B cell (primary cell): Measurements from ENCODE around the gene LMTK3. TPM values are rescaled to one million over a fixed set of nuclear protein-coding genes. Genes with fewer than 3 reads are reported as not detected.
A peak's percentile ranks its signal among the peaks of the same experiment; 100 is the strongest.

ENCODE experiments used
- ATAC-seq: fragments of 200-7000 bp; cut with Tn5 transposase; one replicate; pipeline ENCODE4 v1.10.0; 2021; ENCODE audit warnings: low read depth, mild to moderate bottlenecking, moderate number of reproducible peaks, moderate library complexity
- CTCF ChIA-PET: fragments of 350-600 bp; sonication (Branson Sonifier 250); formaldehyde crosslinking; loops from one replicate; lab custom pipeline; 2021; ENCODE audit warnings: antibody characterized with exemption, inconsistent platforms; lab: Charles Lee
- POLR2A ChIA-PET: fragments of 350-600 bp; sonication (Branson Sonifier 250); formaldehyde crosslinking; loops from one replicate; lab custom pipeline; 2021; ENCODE audit warnings: antibody characterized with exemption; lab: Charles Lee
- DNase-seq: peaks from one replicate; pipeline ENCODE4 v3.0.0; 2013
- H2AFZ ChIP-seq: 2 replicates; pipeline ENCODE4 v1.6.1; 2012; ENCODE audit warnings: mild to moderate bottlenecking, low read depth, low read length; ENCODE audit not compliant: insufficient read depth, poor library complexity, severe bottlenecking
- H3K27ac ChIP-seq, 2 donors: 1 replicate in 1 of 2; 2 replicates in 1 of 2; pipeline ENCODE4 v1.5.1; 2012 to 2013; ENCODE audit warnings: low read length in 2 of 2, mild to moderate bottlenecking in 2 of 2, moderate library complexity in 1 of 2
- H3K27me3 ChIP-seq, 4 experiments: fragments of 200-600 bp in 1 of 4; sonication (generic) in 1 of 4; replicated peaks in 1 of 4; 1 replicate in 2 of 4; 2 replicates in 2 of 4; pipeline versions ENCODE4 v1.6.1 to v1.7.0; 2013 to 2016; ENCODE audit warnings: low read length in 3 of 4, mild to moderate bottlenecking in 2 of 4, mixed read lengths in 1 of 4, moderate library complexity in 1 of 4; ENCODE audit not compliant: insufficient read depth in 4 of 4, control insufficient read depth in 3 of 4; ENCODE audit errors: control extremely low read depth in 1 of 4
- H3K36me3 ChIP-seq, 2 experiments: replicated peaks in 1 of 2; 1 replicate in 1 of 2; 2 replicates in 1 of 2; pipeline versions ENCODE4 v1.6.1 to v1.7.1; 2013; ENCODE audit warnings: low read length in 1 of 2; ENCODE audit not compliant: insufficient read depth in 2 of 2, control insufficient read depth in 1 of 2; ENCODE audit errors: control extremely low read depth in 1 of 2, extremely low read depth in 1 of 2
- H3K4me1 ChIP-seq, 2 donors: fragments of 200-600 bp in 1 of 2; sonication (generic) in 1 of 2; 1 replicate in 1 of 2; 2 replicates in 1 of 2; pipeline versions ENCODE4 v1.5.1 to v1.6.1; 2013 to 2017; ENCODE audit warnings: low read length in 2 of 2; ENCODE audit not compliant: control insufficient read depth in 2 of 2, insufficient read depth in 2 of 2
- H3K4me2 ChIP-seq: replicated peaks from 2 replicates; pipeline ENCODE3; 2012; ENCODE audit warnings: mild to moderate bottlenecking, low read depth, low read length; ENCODE audit not compliant: poor library complexity, severe bottlenecking
- H3K4me3 ChIP-seq, 5 experiments: fragments of 200-600 bp in 1 of 5; sonication (generic) in 1 of 5; 1 replicate in 3 of 5; 2 replicates in 2 of 5; pipeline versions ENCODE4 v1.5.1 to v1.7.0; 2011 to 2016; ENCODE audit warnings: low read length in 4 of 5, mild to moderate bottlenecking in 4 of 5, low read depth in 2 of 5, control low read depth in 1 of 5, moderate library complexity in 1 of 5; ENCODE audit not compliant: insufficient read depth in 1 of 5; ENCODE audit errors: control extremely low read depth in 1 of 5, extremely low read depth in 1 of 5
- H3K79me2 ChIP-seq: fragments of 200-600 bp; sonication (generic); one replicate; pipeline ENCODE4 v1.6.0; 2016; ENCODE audit warnings: low read length; ENCODE audit not compliant: control insufficient read depth, insufficient read depth
- H3K9ac ChIP-seq: fragments of 200-600 bp; sonication (generic); 2 replicates; pipeline ENCODE4 v1.6.1; 2017; ENCODE audit warnings: mild to moderate bottlenecking, low read length, moderate library complexity
- H3K9me3 ChIP-seq, 3 donors: one replicate each; pipeline versions ENCODE4 v1.6.1 to v1.7.1; 2013; ENCODE audit warnings: low read length in 2 of 3; ENCODE audit not compliant: control insufficient read depth in 2 of 3, insufficient read depth in 1 of 3; ENCODE audit errors: control extremely low read depth in 1 of 3
- H4K20me1 ChIP-seq: 2 replicates; pipeline ENCODE4 v1.6.0; 2012; ENCODE audit warnings: mild to moderate bottlenecking, low read length; ENCODE audit not compliant: insufficient read depth, control insufficient read depth, poor library complexity, severe bottlenecking
- H3K27ac Mint-ChIP-seq: one replicate; pipeline ENCODE4 v1.8.0; 2021; ENCODE audit warnings: mixed read lengths
- H3K27me3 Mint-ChIP-seq: one replicate; pipeline ENCODE4 v1.8.0; 2021; ENCODE audit warnings: mixed read lengths
- H3K4me1 Mint-ChIP-seq: one replicate; pipeline ENCODE4 v1.8.0; 2021; ENCODE audit warnings: mixed read lengths
- H3K4me3 Mint-ChIP-seq: one replicate; pipeline ENCODE4 v1.8.0; 2021; ENCODE audit warnings: mixed read lengths
- H3K9me3 Mint-ChIP-seq: one replicate; pipeline ENCODE4 v1.8.0; 2022; ENCODE audit warnings: mixed read lengths; ENCODE audit not compliant: insufficient read depth
- CTCF ChIP-seq: fragments of 200-600 bp; IDR thresholded peaks from one replicate; pipeline ENCODE4 v1.8.0; 2022; ENCODE audit warnings: antibody characterized with exemption, mild to moderate bottlenecking
- EZH2 ChIP-seq: IDR thresholded peaks from 2 replicates; pipeline ENCODE4 v1.6.1; 2012; ENCODE audit warnings: borderline replicate concordance, low read depth, mild to moderate bottlenecking, moderate library complexity, low read length; ENCODE audit not compliant: insufficient read depth, poor library complexity, severe bottlenecking
- WGBS: methylation state at CpG from one replicate; pipeline ENCODE4 v1.1.5; 2013; ENCODE audit warnings: missing lambda C conversion rate; ENCODE audit not compliant: insufficient coverage; 5-methylcytosine and 5-hydroxymethylcytosine counted together
- intact Hi-C: fragments of 100-400 bp; cut with micrococcal nuclease; formaldehyde crosslinking; loops from one replicate; pipeline ENCODE4 v1.10.0; 2022
- polyA plus RNA-seq: library from polyadenylated mRNA; depleted of rRNA; stranded (reverse); fragments of >200 nt; gene quantifications from 2 replicates; pipeline ENCODE4 v1.2.3, GENCODE V29; 2012
- total RNA-seq, 2 donors: library from RNA; stranded (reverse); fragments of 120-200 nt in 1 of 2; gene quantifications; 1 replicate in 1 of 2; 2 replicates in 1 of 2; pipeline versions ENCODE4 v1.2.3 to v1.2.4, GENCODE V29; 2013 to 2022

The LMTK3 gene
- total and polyA plus RNA-seq, 2 donors (not counting 1 experiment from before 2014, with no cell fraction given) = 0.19 to 1.6 TPM

DNA sequence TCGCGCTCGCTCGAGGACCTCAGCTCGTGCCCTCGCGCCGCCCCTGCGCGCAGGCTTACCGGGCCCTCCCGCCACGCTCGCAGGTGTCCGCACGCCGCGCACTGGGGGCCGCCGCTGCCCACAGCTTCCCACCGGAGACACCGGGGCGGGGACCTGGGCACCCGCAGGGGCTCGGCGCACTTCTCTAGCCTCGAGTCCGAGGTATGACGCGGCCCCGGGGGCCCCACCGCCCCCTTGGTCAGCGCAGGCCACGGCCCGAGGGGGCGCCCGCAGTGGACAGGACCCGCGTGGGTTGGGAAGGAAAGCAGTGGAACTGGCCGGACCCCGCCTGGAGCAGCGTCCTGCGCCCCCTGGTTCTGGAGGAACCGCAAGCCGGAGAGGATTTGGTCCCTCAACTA lies 67.9 kb downstream of the LMTK3 start:
- Mint-ChIP-seq H3K4me1 (peaks cover 39% of the 10 kb centered on the region), H3K4me3 (peak overlapping the region; percentile 97), H3K27ac (no peak overlapping the region), H3K27me3 (peaks cover 22% of the 10 kb centered on the region), H3K9me3 (no peaks in the 10 kb centered on the region)
- Histone ChIP-seq H3K36me3 (peaks cover 0 to 17% of the 10 kb centered on the region in 2 experiments), H3K4me3 (peak overlapping the region in 4 of 5 experiments; percentile 14 to 96 (median 60)), H3K27me3 (peaks cover 0 to 32% (median 11%) of the 10 kb centered on the region in 4 experiments), H3K4me1 (peaks cover 22 to 27% of the 10 kb centered on the region in 2 donors), H3K79me2 (peaks cover 20% of the 10 kb centered on the region), H4K20me1 (no peaks in the 10 kb centered on the region), H3K9ac (peak overlapping the region; percentile 95), H3K9me3 (peaks cover 0 to 21% (median 0%) of the 10 kb centered on the region in 3 donors), H3K4me2 (peak overlapping the region; percentile 78), H2AFZ (peak overlapping the region; percentile 98), H3K27ac (no peak overlapping the region)
- WGBS = 6% methylated on average over 44 of the region's 45 CpGs
- ATAC-seq (no peak), DNase-seq (peak; percentile 53)
- CTCF ChIA-PET = no interaction called here
- POLR2A ChIA-PET = interaction anchor here (0.5 kb wide), 2 partner anchors 13 to 1869 kb away, joined by 5 to 6 read pairs; no protein-coding TSS in a partner anchor
- peak; percentile 80 for TF ChIP-seq EZH2
- no peak for TF ChIP-seq CTCF
- intact Hi-C loops = no loop called here

DNA sequence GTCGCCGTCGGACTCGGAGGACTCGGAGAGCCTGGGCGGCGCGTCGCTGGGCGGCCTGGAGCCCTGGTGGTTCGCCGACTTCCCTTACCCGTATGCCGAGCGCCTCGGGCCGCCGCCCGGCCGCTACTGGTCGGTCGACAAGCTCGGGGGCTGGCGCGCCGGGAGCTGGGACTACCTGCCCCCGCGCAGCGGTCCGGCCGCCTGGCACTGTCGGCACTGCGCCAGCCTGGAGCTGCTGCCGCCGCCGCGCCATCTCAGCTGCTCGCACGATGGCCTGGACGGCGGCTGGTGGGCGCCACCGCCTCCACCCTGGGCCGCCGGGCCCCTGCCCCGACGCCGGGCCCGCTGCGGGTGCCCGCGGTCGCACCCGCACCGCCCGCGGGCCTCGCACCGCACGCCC lies 68.4 kb downstream of the LMTK3 start:
- no peaks in the 10 kb centered on the region for H3K9me3 Mint-ChIP-seq
- intact Hi-C loops = no loop called here
- peaks cover 22% of the 10 kb centered on the region for H3K27me3 Mint-ChIP-seq
- DNase-seq (peak; percentile 54), ATAC-seq (no peak)
- no peak overlapping the region for H3K9ac ChIP-seq
- no peak overlapping the region for H3K27ac ChIP-seq
- peaks cover 35% of the 10 kb centered on the region for H3K4me1 Mint-ChIP-seq
- H3K4me1 ChIP-seq = peaks cover 22 to 27% of the 10 kb centered on the region in 2 donors
- peak overlapping the region in 1 of 5 experiments; percentile 26 for H3K4me3 ChIP-seq
- peak overlapping the region; percentile 78 for H3K4me2 ChIP-seq
- 7% methylated on average over 60 of the region's 60 CpGs for WGBS
- H3K79me2 ChIP-seq = peaks cover 20% of the 10 kb centered on the region
- ChIA-PET CTCF (no interaction called here), POLR2A (interaction anchor here (0.5 kb wide), 2 partner anchors 14 to 1869 kb away, joined by 5 to 6 read pairs; no protein-coding TSS in a partner anchor)
- peaks cover 0 to 12% of the 10 kb centered on the region in 2 experiments for H3K36me3 ChIP-seq
- H2AFZ ChIP-seq = peak overlapping the region; percentile 33
- no peak overlapping the region for H3K4me3 Mint-ChIP-seq
- H4K20me1 ChIP-seq = no peaks in the 10 kb centered on the region
- H3K27me3 ChIP-seq = peaks cover 0 to 32% (median 11%) of the 10 kb centered on the region in 4 experiments
- no peak overlapping the region for H3K27ac Mint-ChIP-seq
- TF ChIP-seq EZH2 = no peak
- no peak for TF ChIP-seq CTCF
- H3K9me3 ChIP-seq = peaks cover 0 to 21% (median 0%) of the 10 kb centered on the region in 3 donors
